H1 (cell line): ENCODE results near the gene PEX14. TPM values are rescaled to one million over a fixed set of nuclear protein-coding genes. Genes with fewer than 3 reads are reported as not detected.

Source experiments
- CHD1 ChIP-seq: IDR thresholded peaks from 2 replicates; pipeline ENCODE4 v1.6.1; 2012; ENCODE audit warnings: low read depth, low read length, improper control_type of control experiment
- polyA plus RNA-seq, 7 experiments: library from polyadenylated mRNA; depleted of rRNA in 3 of 7; stranded (reverse) in 5 of 7; unstranded in 2 of 7; fragments of >200 nt in 5 of 7; fragments of 200-250 nt in 2 of 7; gene quantifications; 1 replicate in 5 of 7; 2 replicates in 1 of 7; 4 replicates in 1 of 7; pipeline versions ENCODE4 v1.2.1 to v1.2.3, GENCODE V29; 2011 to 2013; ENCODE audit warnings: missing spikeins in 2 of 7, mixed read lengths in 2 of 7
- total RNA-seq: library from RNA; stranded (reverse); fragmentation: NEBNext Ultra II Directional; extraction: Animal tissue kit (Norgen Biotek cat#: 25700); gene quantifications from 2 replicates; pipeline ENCODE4 v1.2.1, GENCODE V29; 2021

The PEX14 gene
- total and polyA plus RNA-seq, 2 of the 8 experiments (the other 6 are each of a cell fraction or from before 2014, with no cell fraction given): 13.0 to 19.8 TPM

GRCh38 chr1:10522322-10522860 lies 47.6 kb downstream of the PEX14 start (continued):
- no peak for TF ChIP-seq CHD1
